ENCODE measurements around the gene KRT40. TPM values are rescaled to one million over a fixed set of nuclear protein-coding genes. Genes with fewer than 3 reads are reported as not detected.

Gene KRT40
- polyA plus RNA-seq, 3 donors = not detected

- no peaks in the 10 kb centered on the region for H3K27me3 ChIP-seq (ENCODE audit: control insufficient read depth in 2 of 2, insufficient read depth in 2 of 2, low read length in 2 of 2)
- H3K9me3 ChIP-seq (replicated peaks in 1 of 2; ENCODE audit: control insufficient read depth in 1 of 2, insufficient read depth in 1 of 2, low read length in 2 of 2) = peaks cover 4 to 5% of the 10 kb centered on the region in 2 donors
- Mint-ChIP-seq H3K27me3 (ENCODE audit: low read depth in 3 of 3) (peaks cover 2 to 11% (median 3%) of the 10 kb centered on the region in 3 donors), H3K4me3 (no peak within 1 kb of the TSS), H3K9me3 (peaks cover 2 to 13% (median 4%) of the 10 kb centered on the region in 7 donors), H3K36me3 (no peaks in the 10 kb centered on the region), H3K27ac (no peak within 1 kb of the TSS), H3K4me1 (no peaks in the 10 kb centered on the region)
- no CpG with 5 or more reads among the region's 1 CpG for WGBS (ENCODE audit: insufficient coverage)
- H3K4me2 ChIP-seq (replicated peaks; ENCODE audit: extremely low read depth, low read length, poor library complexity, severe bottlenecking) = no peak within 1 kb of the TSS
- no peak within 1 kb of the TSS for H3K9ac ChIP-seq (ENCODE audit: insufficient read depth, low read length, poor library complexity, severe bottlenecking)
- no peaks in the 10 kb centered on the region for H3K4me1 ChIP-seq (ENCODE audit: control insufficient read depth in 1 of 2, insufficient read depth in 2 of 2, low read length in 2 of 2)
- no peak for TF ChIP-seq CTCF (IDR thresholded peaks at IDR 0.05)
- no peak within 1 kb of the TSS for H3K27ac ChIP-seq (ENCODE audit: low read depth in 1 of 2, low read length in 2 of 2)
- H4K20me1 ChIP-seq (ENCODE audit: insufficient read depth, low read length) = no peaks in the 10 kb centered on the region
- H3K4me3 ChIP-seq (replicated peaks in 1 of 3; ENCODE audit: low read depth in 2 of 3, low read length in 3 of 3) = no peak within 1 kb of the TSS
- no peak within 1 kb of the TSS for H2AFZ ChIP-seq (ENCODE audit: insufficient read depth, low read depth, low read length, poor library complexity, severe bottlenecking)
- no peaks in the 10 kb centered on the region for H3K36me3 ChIP-seq (replicated peaks in 1 of 2; ENCODE audit: control insufficient read depth in 1 of 2, insufficient read depth in 2 of 2, low read length in 2 of 2)
- intact Hi-C loops (cut with micrococcal nuclease) = no loop called here
- DNase-seq = no peak
- no peaks in the 10 kb centered on the region for H3K79me2 ChIP-seq (ENCODE audit: insufficient read depth, low read length)
These were observed 17.3 kb downstream of the KRT40 start, which contains the start of gene KRT39 for GRCh38 chr17:40966848-40967247. KRT39 (minus strand) TSS chr17:40966948; CDS start chr17:40966856, 92 bp downstream.

- Histone ChIP-seq H3K4me1 (ENCODE audit: control insufficient read depth in 1 of 2, insufficient read depth in 2 of 2, low read length in 2 of 2) (no peaks in the 10 kb centered on the region), H4K20me1 (ENCODE audit: insufficient read depth, low read length) (no peaks in the 10 kb centered on the region), H3K27ac (ENCODE audit: low read depth in 1 of 2, low read length in 2 of 2) (no peak overlapping the region), H3K9ac (ENCODE audit: insufficient read depth, low read length, poor library complexity, severe bottlenecking) (no peak overlapping the region), H3K4me3 (replicated peaks in 1 of 3; ENCODE audit: low read depth in 2 of 3, low read length in 3 of 3) (no peak overlapping the region), H3K27me3 (ENCODE audit: control insufficient read depth in 2 of 2, insufficient read depth in 2 of 2, low read length in 2 of 2) (no peaks in the 10 kb centered on the region), H3K79me2 (ENCODE audit: insufficient read depth, low read length) (no peaks in the 10 kb centered on the region), H3K9me3 (replicated peaks in 1 of 2; ENCODE audit: control insufficient read depth in 1 of 2, insufficient read depth in 1 of 2, low read length in 2 of 2) (peaks cover 4 to 5% of the 10 kb centered on the region in 2 donors), H3K4me2 (replicated peaks; ENCODE audit: extremely low read depth, low read length, poor library complexity, severe bottlenecking) (no peak overlapping the region), H2AFZ (ENCODE audit: insufficient read depth, low read depth, low read length, poor library complexity, severe bottlenecking) (no peak overlapping the region), H3K36me3 (replicated peaks in 1 of 2; ENCODE audit: control insufficient read depth in 1 of 2, insufficient read depth in 2 of 2, low read length in 2 of 2) (no peaks in the 10 kb centered on the region)
- no peaks in the 10 kb centered on the region for H3K36me3 Mint-ChIP-seq
- no peak overlapping the region for H3K4me3 Mint-ChIP-seq
- no peak overlapping the region for H3K27ac Mint-ChIP-seq
- intact Hi-C loops (cut with micrococcal nuclease) = no loop called here
- peak; percentile 86 for TF ChIP-seq CTCF (IDR thresholded peaks at IDR 0.05)
- H3K27me3 Mint-ChIP-seq (ENCODE audit: low read depth in 3 of 3) = peaks cover 3 to 10% (median 10%) of the 10 kb centered on the region in 3 donors
- H3K4me1 Mint-ChIP-seq = peaks cover 3% of the 10 kb centered on the region
- peaks cover 2 to 13% (median 4%) of the 10 kb centered on the region in 7 donors for H3K9me3 Mint-ChIP-seq
- WGBS (ENCODE audit: insufficient coverage) = no CpG with 5 or more reads among the region's 1 CpG
- peak in 2 of 3 donors; percentile 18 to 37 for DNase-seq
These were observed 20.3 kb downstream of the KRT40 start for GRCh38 chr17:40963838-40964237.
